Adrenal gland (tissue), 12 donors: Measurements from ENCODE around the gene CHST3. TPM values are rescaled to one million over a fixed set of nuclear protein-coding genes. Genes with fewer than 3 reads are reported as not detected.

Experiments used
- DNase-seq, 7 donors: peaks; one replicate each; pipeline ENCODE4 v3.0.0-alpha.2; 2019 to 2020
- H3K27ac ChIP-seq, 5 donors: fragments of 200-600 bp; sonication (generic) in 4 of 5; 1 replicate in 3 of 5; 2 replicates in 2 of 5; pipeline versions ENCODE4 v1.5.1 to v1.8.0; 2016 to 2020; ENCODE audit warnings: mild to moderate bottlenecking in 1 of 5
- H3K27me3 ChIP-seq: fragments of 200-600 bp; 2 replicates; pipeline ENCODE4 v1.8.0; 2021
- H3K36me3 ChIP-seq, 2 donors: fragments of 200-600 bp; replicated peaks in 1 of 2; 1 replicate in 1 of 2; 2 replicates in 1 of 2; pipeline versions ENCODE4 v1.5.1 to v1.8.0; 2018 to 2022
- H3K4me1 ChIP-seq, 2 donors: fragments of 200-600 bp; replicated peaks in 1 of 2; 1 replicate in 1 of 2; 2 replicates in 1 of 2; pipeline versions ENCODE4 v1.5.1 to v1.8.0; 2018 to 2021
- H3K4me3 ChIP-seq, 4 donors: fragments of 200-600 bp; sonication (generic) in 3 of 4; one replicate each; pipeline ENCODE4 v1.5.1; 2016 to 2018
- H3K9me3 ChIP-seq, 3 donors: fragments of 200-600 bp; sonication (generic) in 1 of 3; replicated peaks in 1 of 3; 1 replicate in 2 of 3; 2 replicates in 1 of 3; pipeline versions ENCODE4 v1.5.1 to v1.8.0; 2016 to 2021
- POLR2A ChIP-seq, 2 donors: fragments of 450-650 bp; IDR thresholded peaks; one replicate each; pipeline ENCODE4 v1.6.1; 2017; ENCODE audit warnings: antibody characterized with exemption in 2 of 2, mild to moderate bottlenecking in 2 of 2, moderate library complexity in 1 of 2
- WGBS, 4 donors: extraction: QIAGEN DNeasy Blood & Tissue Kit in 2 of 4; methylation state at CpG; one replicate each; pipeline versions ENCODE4 v1.1.5 to v1.1.7; 2013 to 2017; 5-methylcytosine and 5-hydroxymethylcytosine counted together
- intact Hi-C, 2 donors: fragments of 100-400 bp; cut with DNase I; formaldehyde crosslinking; loops; one replicate each; pipeline versions ENCODE4 v1.14.1 to v1.15.0; 2022 to 2023
- polyA plus RNA-seq, 3 donors: library from polyadenylated mRNA; stranded (reverse); fragments of 200-250 nt in 2 of 3; fragments of 350-450 nt in 1 of 3; fragmentation: Illumina TruSeq in 1 of 3; extraction: RNeasy Lipid Tissue Mini Kit (QIAGEN cat#74804) in 1 of 3; gene quantifications; one replicate each; pipeline ENCODE4 v1.2.3, GENCODE V29; 2013 to 2014
- total RNA-seq, 9 donors: library from RNA; depleted of rRNA in 4 of 9; stranded (reverse); fragments of >200 nt in 4 of 9; fragments of 120-200 nt in 1 of 9; fragmentation: NEBNext Ultra II Directional in 1 of 9; extraction: Animal tissue kit (Norgen Biotek cat#: 25700) in 1 of 9; gene quantifications; one replicate each; pipeline versions ENCODE4 v1.1.0 to v1.2.4, GENCODE V29; 2013 to 2023
- TF ChIP-seq, protein P1 (sequence below), 6 experiments: fragments of 450-650 bp in 4 of 6; fragments of 200-600 bp in 2 of 6; sonication (generic) in 1 of 6; IDR thresholded peaks; 1 replicate in 5 of 6; 2 replicates in 1 of 6; pipeline versions ENCODE4 v1.5.1 to v1.8.0; 2016 to 2021; ENCODE audit warnings: antibody characterized with exemption in 6 of 6, mild to moderate bottlenecking in 2 of 6, moderate library complexity in 1 of 6
- donor health status: healthy with polysubstance abuse.
- donor health status: Bipolar disorder and iron deficiency.
- donor health status: DM: yes; HTN: yes; CAD: no.
- donor health status: DM: no; HTN: no; CAD: no.
- donor health status: DM: no; HTN: no; CAD: no.
- donor health status: DM: yes; HTN: yes; CAD: no.

Gene CHST3
- total and polyA plus RNA-seq, 12 donors, result 3.9 to 49.7 (median 32.6) TPM

DNA sequence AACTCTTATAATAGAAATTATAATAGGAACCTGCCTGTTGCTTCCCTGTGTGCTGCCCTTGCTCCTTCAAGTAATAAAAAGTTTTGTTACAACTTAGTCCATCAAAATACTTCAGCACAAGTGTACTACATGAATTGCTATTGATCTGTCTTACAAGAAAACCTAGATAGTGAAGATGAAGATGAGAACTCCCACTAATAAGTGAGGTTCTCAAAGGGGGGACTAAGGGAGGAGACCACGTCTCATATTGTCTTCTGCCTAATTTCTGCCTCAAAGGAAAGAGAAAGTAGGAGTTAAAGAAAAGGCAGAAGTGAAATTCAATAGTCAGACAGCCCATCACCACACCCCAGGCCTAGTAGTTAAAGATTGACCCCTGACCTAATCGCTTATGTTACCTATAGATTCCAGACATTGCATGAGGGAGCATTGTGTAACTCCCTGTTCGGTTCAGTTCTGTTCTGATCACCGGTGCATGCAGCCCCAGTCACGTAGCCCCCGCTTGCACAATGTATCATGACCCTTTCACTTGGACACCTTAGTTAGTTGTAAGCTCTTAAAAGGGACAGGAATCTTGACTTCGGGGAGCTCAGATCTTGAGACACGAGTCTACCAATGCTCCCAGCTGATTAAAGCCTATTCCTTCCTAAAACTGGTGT, 18.2 kb upstream of the CHST3 start:
- no peaks in the 10 kb centered on the region for H3K4me1 ChIP-seq
- no peaks in the 10 kb centered on the region for H3K27me3 ChIP-seq
- DNase-seq, result no peak
- 89 to 90% (median 89%) methylated on average over 8 of the region's 8 CpGs for WGBS, 4 donors
- no peaks in the 10 kb centered on the region for H3K36me3 ChIP-seq
- H3K4me3 ChIP-seq, result no peak overlapping the region
- peaks cover 0 to 23% (median 0%) of the 10 kb centered on the region in 3 donors for H3K9me3 ChIP-seq
- no peak overlapping the region for H3K27ac ChIP-seq
- intact Hi-C loops, result no loop called here
- TF ChIP-seq, protein P1, sequence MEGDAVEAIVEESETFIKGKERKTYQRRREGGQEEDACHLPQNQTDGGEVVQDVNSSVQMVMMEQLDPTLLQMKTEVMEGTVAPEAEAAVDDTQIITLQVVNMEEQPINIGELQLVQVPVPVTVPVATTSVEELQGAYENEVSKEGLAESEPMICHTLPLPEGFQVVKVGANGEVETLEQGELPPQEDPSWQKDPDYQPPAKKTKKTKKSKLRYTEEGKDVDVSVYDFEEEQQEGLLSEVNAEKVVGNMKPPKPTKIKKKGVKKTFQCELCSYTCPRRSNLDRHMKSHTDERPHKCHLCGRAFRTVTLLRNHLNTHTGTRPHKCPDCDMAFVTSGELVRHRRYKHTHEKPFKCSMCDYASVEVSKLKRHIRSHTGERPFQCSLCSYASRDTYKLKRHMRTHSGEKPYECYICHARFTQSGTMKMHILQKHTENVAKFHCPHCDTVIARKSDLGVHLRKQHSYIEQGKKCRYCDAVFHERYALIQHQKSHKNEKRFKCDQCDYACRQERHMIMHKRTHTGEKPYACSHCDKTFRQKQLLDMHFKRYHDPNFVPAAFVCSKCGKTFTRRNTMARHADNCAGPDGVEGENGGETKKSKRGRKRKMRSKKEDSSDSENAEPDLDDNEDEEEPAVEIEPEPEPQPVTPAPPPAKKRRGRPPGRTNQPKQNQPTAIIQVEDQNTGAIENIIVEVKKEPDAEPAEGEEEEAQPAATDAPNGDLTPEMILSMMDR (IDR thresholded peaks at IDR 0.05), result no peak
- TF ChIP-seq POLR2A (IDR thresholded peaks at IDR 0.05), result no peak

DNA sequence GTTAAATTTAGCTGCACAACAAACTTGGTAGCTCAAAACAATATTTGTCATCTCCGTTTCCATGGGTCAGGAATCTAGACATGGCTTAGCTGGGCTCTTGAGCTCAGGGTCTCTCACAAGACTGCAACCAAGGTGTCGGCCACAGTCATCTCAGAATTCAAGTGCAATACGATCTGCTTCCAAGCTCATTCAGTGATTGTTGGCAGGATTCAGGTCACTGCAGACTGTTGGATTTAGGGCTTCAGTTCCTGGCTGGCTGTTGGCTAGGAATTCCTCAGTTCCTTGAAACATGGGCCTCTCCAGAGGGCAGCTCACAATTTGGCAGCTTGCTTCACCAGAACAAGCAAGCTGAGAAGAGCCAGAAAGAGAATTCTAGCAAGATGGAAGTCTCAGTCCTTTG, 17.5 kb upstream of the CHST3 start:
- H3K27me3 ChIP-seq, result no peaks in the 10 kb centered on the region
- no peak overlapping the region for H3K27ac ChIP-seq
- 66 to 90% (median 88%) methylated on average over 3 of the region's 3 CpGs for WGBS, 4 donors
- H3K36me3 ChIP-seq, result no peaks in the 10 kb centered on the region
- no peak for DNase-seq
- H3K9me3 ChIP-seq, result peaks cover 0 to 23% (median 0%) of the 10 kb centered on the region in 3 donors
- no peak for TF ChIP-seq POLR2A (IDR thresholded peaks at IDR 0.05)
- TF ChIP-seq, protein P1 (IDR thresholded peaks at IDR 0.05), result no peak
- H3K4me1 ChIP-seq, result no peaks in the 10 kb centered on the region
- intact Hi-C loops, result no loop called here
- H3K4me3 ChIP-seq, result no peak overlapping the region

DNA sequence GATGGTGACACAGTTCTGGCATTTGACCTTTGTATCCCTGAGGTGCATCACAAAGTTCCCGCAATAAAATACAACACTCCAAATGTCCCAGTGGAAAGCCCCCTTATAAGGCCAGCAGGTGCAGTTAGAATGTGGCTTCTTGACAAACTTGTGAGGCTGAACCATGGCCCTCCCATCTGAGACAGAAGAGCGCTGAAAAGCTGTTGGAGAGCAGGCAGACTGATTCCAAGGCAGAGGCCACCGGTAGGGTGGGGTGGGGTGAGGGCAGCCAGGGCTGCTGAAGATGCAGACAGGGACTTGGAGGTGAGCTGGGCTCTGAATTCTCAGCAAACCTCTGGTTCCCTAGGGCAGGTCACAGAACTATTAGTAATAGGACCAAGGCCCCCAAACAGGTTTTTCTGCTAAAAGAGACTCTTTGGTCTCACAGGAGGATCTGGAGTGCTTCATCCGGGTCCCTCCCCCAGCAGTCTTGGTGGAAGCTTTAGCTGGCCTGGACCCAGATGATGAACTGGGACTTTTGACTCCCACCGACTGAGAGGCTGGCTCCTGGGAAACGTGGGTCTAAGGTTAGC, 15.6 kb upstream of the CHST3 start:
- intact Hi-C loops, result no loop called here
- H3K4me1 ChIP-seq, result no peaks in the 10 kb centered on the region
- DNase-seq, result no peak
- peaks cover 0 to 23% (median 0%) of the 10 kb centered on the region in 3 donors for H3K9me3 ChIP-seq
- no peaks in the 10 kb centered on the region for H3K36me3 ChIP-seq
- H3K27ac ChIP-seq, result no peak overlapping the region
- no peak overlapping the region for H3K4me3 ChIP-seq
- H3K27me3 ChIP-seq, result no peaks in the 10 kb centered on the region
- TF ChIP-seq POLR2A (IDR thresholded peaks at IDR 0.05), result no peak
- TF ChIP-seq, protein P1 (IDR thresholded peaks at IDR 0.05), result no peak
- 49 to 63% (median 62%) methylated on average over 5 to 6 of the region's 6 CpGs for WGBS, 4 donors

DNA sequence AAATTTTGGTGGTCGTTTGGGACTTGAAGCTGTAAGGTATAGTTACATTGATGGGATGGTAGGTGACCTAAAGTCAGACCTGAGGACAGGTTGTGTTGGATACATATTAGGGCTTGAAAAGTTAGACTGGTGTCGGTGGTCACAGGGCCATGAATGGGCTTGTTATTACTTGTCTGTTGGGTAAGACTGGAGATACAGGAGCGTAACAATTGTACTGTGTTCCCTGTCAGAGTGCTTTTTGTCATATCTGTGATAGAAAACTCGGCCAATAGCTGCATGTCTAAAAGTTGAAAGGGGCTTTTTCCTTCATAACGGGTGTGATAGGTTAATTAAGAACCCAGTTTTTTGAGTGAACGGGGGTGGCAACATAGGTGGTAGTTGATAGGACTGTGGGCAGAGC, 13.5 kb upstream of the CHST3 start:
- TF ChIP-seq, protein P1 (IDR thresholded peaks at IDR 0.05), result no peak
- TF ChIP-seq POLR2A (IDR thresholded peaks at IDR 0.05), result no peak
- no peak for DNase-seq
- WGBS, 4 donors, result 69 to 87% (median 84%) methylated on average over 6 of the region's 6 CpGs

More for the DNA sequence above, 13.5 kb upstream of the CHST3 start:
- H3K27ac ChIP-seq, result no peak overlapping the region
- H3K27me3 ChIP-seq, result no peaks in the 10 kb centered on the region
- H3K4me1 ChIP-seq, result no peaks in the 10 kb centered on the region
- no peaks in the 10 kb centered on the region for H3K36me3 ChIP-seq
- peaks cover 0 to 22% (median 0%) of the 10 kb centered on the region in 3 donors for H3K9me3 ChIP-seq
- no peak overlapping the region for H3K4me3 ChIP-seq
- intact Hi-C loops, result loop anchor here (5.0 to 10.0 kb wide), 2 partner anchors 102 to 384 kb away; no protein-coding TSS in a partner anchor
